ENCODE results near the gene C20orf141.

The C20orf141 gene

DNA sequence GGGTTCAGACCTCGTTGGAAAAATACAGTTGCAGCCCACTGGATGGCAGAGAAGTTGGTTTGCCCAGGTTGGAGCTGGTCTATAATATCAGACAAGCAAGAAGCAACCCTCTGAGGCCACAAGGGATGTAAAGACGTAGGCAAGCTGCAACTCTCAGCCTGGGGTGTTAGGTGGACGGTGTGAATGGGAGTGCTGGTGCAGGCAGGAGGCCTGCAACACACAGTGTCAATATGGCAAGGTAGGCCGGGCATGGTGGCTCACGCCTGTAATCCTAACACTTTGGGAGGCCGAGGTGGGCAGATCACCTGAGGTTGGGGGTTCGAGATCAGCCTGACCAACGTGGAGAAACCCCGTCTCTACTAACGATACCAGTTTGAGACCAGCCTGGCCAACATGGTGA is 36.3 kb downstream of the C20orf141 start:
- DNase-seq: no peak

DNA sequence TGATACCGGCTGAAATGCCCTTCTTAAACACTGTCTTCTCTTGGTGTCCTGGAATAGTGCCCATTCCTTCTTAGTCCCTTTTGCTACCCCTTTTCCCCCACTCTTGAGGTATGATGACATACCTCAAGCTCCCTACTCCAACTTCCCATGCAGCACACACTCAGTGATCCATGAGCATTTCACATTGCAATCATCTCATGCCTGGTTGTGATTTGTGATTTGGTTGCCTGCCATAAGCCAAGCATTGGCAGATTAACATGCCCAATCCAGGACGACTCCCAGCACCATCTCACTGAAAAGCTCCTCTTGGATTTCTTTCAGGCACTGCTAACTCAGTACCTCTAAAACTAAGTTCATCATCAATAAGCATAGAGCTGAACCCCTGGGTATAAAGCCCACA is 43.8 kb downstream of the C20orf141 start:
- DNase-seq: no peak

DNA sequence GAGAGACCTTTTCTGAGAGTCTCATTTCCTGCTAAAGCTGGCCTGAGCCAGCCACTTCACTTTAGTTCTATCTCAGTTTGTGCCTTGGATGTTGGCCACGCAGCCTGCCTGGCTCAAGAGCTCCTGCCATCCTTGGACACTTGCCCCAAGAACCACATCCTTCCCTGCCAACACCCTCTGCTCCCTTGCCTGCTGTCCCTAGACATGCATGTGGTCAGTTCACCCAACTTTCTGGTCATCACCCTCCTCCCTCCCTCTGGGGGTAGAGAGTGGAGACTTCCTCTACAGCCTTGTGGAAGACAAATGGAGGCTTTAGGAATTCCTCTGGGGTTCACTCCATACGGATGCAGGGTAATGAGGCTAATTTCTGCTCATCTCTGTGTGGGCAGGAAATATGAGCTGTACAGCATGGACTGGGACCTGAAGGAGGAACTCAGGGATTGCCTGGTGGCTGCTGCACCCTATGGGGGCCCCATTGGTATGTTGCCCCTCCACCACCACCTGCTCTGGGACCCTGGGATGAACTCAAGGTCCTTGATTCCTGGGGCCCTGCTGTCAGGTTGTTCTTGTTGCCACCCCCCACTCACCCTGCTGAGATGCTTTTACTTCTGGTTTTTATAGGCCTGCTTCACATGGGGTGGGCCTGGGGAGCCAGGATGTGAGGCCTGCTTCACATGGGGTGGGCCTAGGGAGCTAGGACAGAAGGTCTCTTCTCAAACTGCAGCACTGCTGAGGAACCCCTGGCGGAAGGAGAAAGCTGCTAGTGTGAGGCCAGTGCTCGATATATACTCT is 44.7 kb downstream of the C20orf141 start:
- no peak for DNase-seq

GRCh38 chr20:2864626-2865025 is 49.8 kb downstream of the C20orf141 start:
- no peak for DNase-seq

DNA sequence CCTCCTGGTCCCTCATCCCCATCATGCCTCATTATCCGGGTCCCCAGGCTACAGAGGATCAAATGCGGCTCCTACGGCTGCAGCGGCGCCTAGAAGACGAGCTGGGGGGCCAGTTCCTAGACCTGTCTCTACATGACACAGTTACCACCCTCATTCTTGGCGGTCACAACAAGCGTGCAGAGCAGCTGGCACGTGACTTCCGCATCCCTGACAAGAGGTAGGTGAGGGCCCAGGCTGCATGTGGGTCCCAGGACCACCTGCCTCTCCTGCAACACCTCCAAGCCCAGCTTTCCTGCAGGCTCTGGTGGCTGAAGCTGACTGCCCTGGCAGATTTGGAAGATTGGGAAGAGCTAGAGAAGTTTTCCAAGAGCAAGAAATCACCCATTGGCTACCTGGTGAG is 50.3 kb downstream of the C20orf141 start:
- no peak for DNase-seq
